ENCODE results near the gene FEN1. TPM values are rescaled to one million over a fixed set of nuclear protein-coding genes. Genes with fewer than 3 reads are reported as not detected.

FEN1 gene
- total RNA-seq, 4 donors from 2014 or later, result 4.5 to 11.0 (median 4.6) TPM

DNA sequence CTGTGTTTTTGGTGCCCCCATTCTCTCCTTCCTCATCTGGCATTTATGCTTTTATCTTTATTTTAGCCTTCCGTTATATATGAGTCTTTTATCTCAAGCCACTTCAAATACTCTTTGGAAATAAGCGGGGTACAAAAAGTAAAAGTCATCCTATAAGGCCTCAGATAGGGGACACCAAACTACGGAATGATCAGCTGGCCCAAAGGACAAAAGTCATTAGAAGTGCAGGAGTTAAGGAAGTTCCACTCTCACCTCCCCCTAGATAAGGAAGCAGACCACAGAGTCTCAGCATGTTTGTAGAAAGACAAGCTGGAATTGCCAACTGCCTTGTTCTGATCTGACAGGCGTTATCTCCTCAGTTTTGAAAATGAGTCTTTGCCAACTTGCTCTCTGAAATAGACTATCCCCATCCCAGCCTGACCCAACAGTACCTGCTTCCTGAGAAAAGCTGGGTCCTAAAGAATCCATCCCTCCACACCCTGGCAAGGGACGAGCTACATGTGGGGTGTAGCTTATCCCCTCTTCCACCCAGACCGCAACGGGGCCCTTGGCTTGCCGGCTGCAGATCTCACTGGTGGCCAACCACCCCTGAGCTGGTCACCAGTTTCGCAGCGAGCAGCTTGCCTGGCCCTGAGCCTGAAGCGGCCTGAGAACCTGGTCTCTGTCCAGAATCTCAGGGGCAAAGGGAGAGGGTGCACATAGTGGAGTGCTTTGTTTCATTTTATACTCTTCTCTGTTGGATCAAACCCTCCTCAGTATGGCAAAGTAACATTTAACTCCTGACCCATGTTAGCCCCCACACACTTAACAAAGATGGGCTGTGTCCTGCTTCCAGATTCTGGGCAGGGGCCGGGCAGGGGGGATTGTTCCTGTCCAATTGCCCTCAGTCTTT, 49.2 kb downstream of the FEN1 start:
- Histone ChIP-seq H3K9me3 (no peaks in the 10 kb centered on the region), H3K36me3 (peaks cover 0 to 68% (median 3%) of the 10 kb centered on the region in 3 donors), H3K4me3 (no peak overlapping the region), H3K27me3 (no peaks in the 10 kb centered on the region), H3K27ac (peak overlapping the region in 3 of 4 donors; percentile 11 to 68 (median 59)), H3K4me1 (peaks cover 0 to 39% (median 4%) of the 10 kb centered on the region in 4 donors)
- DNase-seq (ENCODE audit: low spot score in 2 of 2), result no peak
- 46 to 48% methylated on average over 12 of the region's 12 CpGs for WGBS, 2 donors
- no peak for TF ChIP-seq POLR2A (IDR thresholded peaks at IDR 0.05)
- peak in 1 of 2 donors; percentile 45 for TF ChIP-seq EP300 (IDR thresholded peaks at IDR 0.05)

- 20 to 62% methylated on average over 1 to 4 of the region's 7 CpGs for WGBS, 2 donors
- no peaks in the 10 kb centered on the region for H3K27me3 ChIP-seq
- no peak for DNase-seq (ENCODE audit: low spot score in 2 of 2)
- H3K27ac ChIP-seq, result peak overlapping the region in 3 of 4 donors; percentile 11 to 68 (median 59)
- TF ChIP-seq EP300 (IDR thresholded peaks at IDR 0.05) (no peak), POLR2A (IDR thresholded peaks at IDR 0.05) (no peak), CTCF (IDR thresholded peaks at IDR 0.05) (no peak)
- H3K4me3 ChIP-seq, result no peak overlapping the region
- H3K4me1 ChIP-seq, result peaks cover 0 to 33% (median 4%) of the 10 kb centered on the region in 4 donors
- H3K36me3 ChIP-seq, result peaks cover 0 to 70% (median 3%) of the 10 kb centered on the region in 3 donors
- H3K9me3 ChIP-seq, result no peaks in the 10 kb centered on the region
These were observed 49.8 kb downstream of the FEN1 start for GRCh38 chr11:61842528-61842820.

DNA sequence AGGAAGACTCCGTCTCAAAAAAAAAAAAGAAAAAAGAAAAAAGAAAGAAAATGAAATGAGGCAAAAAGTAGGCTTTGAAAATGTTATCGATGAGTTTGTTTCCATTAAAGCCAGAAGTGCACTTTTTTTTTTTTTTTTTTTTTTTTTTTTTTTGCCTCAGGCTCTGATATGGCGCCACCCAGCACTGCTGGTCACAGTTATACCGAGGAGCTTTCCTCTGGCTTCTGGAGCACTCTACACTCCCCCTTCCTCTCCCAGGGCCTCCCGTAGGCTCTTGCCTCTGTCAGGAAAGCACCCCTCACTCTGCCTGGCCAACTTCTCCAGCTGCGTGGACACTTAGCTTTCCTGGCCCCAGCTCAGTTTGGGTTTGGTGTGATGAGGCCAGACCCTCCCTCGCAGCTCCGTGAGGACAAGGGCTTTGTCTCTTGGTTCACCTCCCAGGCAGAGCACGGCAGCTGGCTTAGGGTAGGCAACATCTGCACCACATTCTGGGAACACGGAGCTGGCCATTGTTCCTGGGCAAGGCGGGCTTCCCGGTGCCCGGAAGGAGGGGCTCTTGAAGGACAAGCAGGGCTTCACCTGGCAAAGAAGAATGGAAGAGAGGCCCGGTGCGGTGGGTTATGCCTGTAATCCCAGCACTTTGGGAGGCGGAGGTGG, 52.3 kb downstream of the FEN1 start:
- peak overlapping the region in 2 of 4 donors; percentile 20 to 38 for H3K27ac ChIP-seq
- WGBS, 2 donors, result 70 to 72% methylated on average over 11 to 16 of the region's 16 CpGs
- H3K36me3 ChIP-seq, result peaks cover 0 to 73% (median 3%) of the 10 kb centered on the region in 3 donors
- H3K27me3 ChIP-seq, result no peaks in the 10 kb centered on the region
- TF ChIP-seq POLR2A (IDR thresholded peaks at IDR 0.05) (no peak), CTCF (IDR thresholded peaks at IDR 0.05) (no peak), EP300 (IDR thresholded peaks at IDR 0.05) (no peak)
- peaks cover 0 to 32% (median 4%) of the 10 kb centered on the region in 4 donors for H3K4me1 ChIP-seq
- no peak for DNase-seq (ENCODE audit: low spot score in 2 of 2)
- no peaks in the 10 kb centered on the region for H3K9me3 ChIP-seq
- H3K4me3 ChIP-seq, result no peak overlapping the region

- H3K27me3 ChIP-seq, result no peaks in the 10 kb centered on the region
- peak overlapping the region in 2 of 4 donors; percentile 38 to 72 for H3K27ac ChIP-seq
- H3K9me3 ChIP-seq, result no peaks in the 10 kb centered on the region
- H3K4me1 ChIP-seq, result peaks cover 0 to 43% (median 10%) of the 10 kb centered on the region in 4 donors
- H3K4me3 ChIP-seq, result no peak overlapping the region
- 60 to 69% methylated on average over 10 of the region's 10 CpGs for WGBS, 2 donors
- H3K36me3 ChIP-seq, result peaks cover 0 to 67% (median 0%) of the 10 kb centered on the region in 3 donors
- TF ChIP-seq CTCF (IDR thresholded peaks at IDR 0.05) (no peak), POLR2A (IDR thresholded peaks at IDR 0.05) (no peak), EP300 (IDR thresholded peaks at IDR 0.05) (no peak)
- DNase-seq (ENCODE audit: low spot score in 2 of 2), result no peak
These were observed 53.8 kb downstream of the FEN1 start for GRCh38 chr11:61846362-61847020.

Other genes starting within 250 kb of the FEN1 start
- gene SYT7, start 211.8 kb upstream of the FEN1 start, total RNA-seq, result 1 to 10 TPM; 1.2 to 2.5 (median 1.8) TPM
- gene DAGLA, start 112.5 kb upstream of the FEN1 start, total RNA-seq, result 1 to 10 TPM; 1.1 to 5.4 (median 3.0) TPM
- gene MYRF, start 40.3 kb upstream of the FEN1 start, total RNA-seq, result 1 to 10 TPM; 1.0 to 7.5 (median 2.1) TPM
- gene TMEM258, start 312 bp upstream of the FEN1 start, total RNA-seq, result 10 to 100 TPM; 21.9 to 56.7 (median 45.2) TPM
- 10 to 100 TPM; 33.7 to 61.6 (median 47.0) TPM for gene FADS1, start 24.1 kb downstream of the FEN1 start, total RNA-seq
- gene FADS2, start 35.4 kb downstream of the FEN1 start, total RNA-seq, result 10 to 100 TPM; 17.4 to 59.2 (median 32.7) TPM
- gene FADS3, start 98.6 kb downstream of the FEN1 start, total RNA-seq, result 100 to 1,000 TPM; 135 to 327 (median 205) TPM
- 100 to 1,000 TPM in 1 of 4 donors, 10 to 100 TPM in 3; 58.8 to 127 (median 71.1) TPM for gene RAB3IL1, start 124.7 kb downstream of the FEN1 start, total RNA-seq
- 10 to 100 TPM; 33.2 to 53.2 (median 45.7) TPM for gene BEST1, start 157.4 kb downstream of the FEN1 start, total RNA-seq
- gene FTH1, start 174.7 kb downstream of the FEN1 start, total RNA-seq, result 1,000 to 10,000 TPM; 3,872 to 5,003 (median 4,779) TPM